BE2C (cell line): ENCODE measurements around the gene TRAF1. TPM values are rescaled to one million over a fixed set of nuclear protein-coding genes. Genes with fewer than 3 reads are reported as not detected.
"Not testable (repeated sequence)": the region's sequence is repeated elsewhere in the genome, so short reads cannot be mapped to it uniquely, and the experiment has no call there.

ENCODE experiments used
- DNase-seq: peaks from one replicate; pipeline ENCODE4 v3.0.0-alpha.2; 2020
- H3K27me3 ChIP-seq: fragments of 250-450 bp; sonication (Bioruptor Pico); 2 replicates; pipeline ENCODE4 v1.5.1; 2020; ENCODE audit warnings: mild to moderate bottlenecking
- H3K36me3 ChIP-seq: fragments of 250-450 bp; sonication (Bioruptor Pico); 2 replicates; pipeline ENCODE4 v1.5.1; 2020; ENCODE audit warnings: mild to moderate bottlenecking
- H3K4me1 ChIP-seq: fragments of 250-450 bp; sonication (Bioruptor Pico); 2 replicates; pipeline ENCODE4 v1.5.1; 2020
- H3K4me3 ChIP-seq: 2 replicates; pipeline ENCODE4 v1.5.1; 2011; ENCODE audit warnings: low read depth, low read length
- H3K9me3 ChIP-seq: fragments of 250-450 bp; sonication (Bioruptor Pico); 2 replicates; pipeline ENCODE4 v1.5.1; 2020
- CTCF ChIP-seq: IDR thresholded peaks from 2 replicates; pipeline ENCODE4 v1.5.1; 2012; ENCODE audit warnings: mild to moderate bottlenecking, low read depth, low read length
- polyA plus RNA-seq: library from polyadenylated mRNA; unstranded; fragments of >200 nt; gene quantifications from one replicate; pipeline ENCODE4 v1.2.1, GENCODE V29; 2012; ENCODE audit warnings: low read depth, missing spikeins; ENCODE audit not compliant: insufficient read length, insufficient read depth

TRAF1 gene
- polyA plus RNA-seq = 2.3 TPM

GRCh38 chr9:120926397-120926928 lies at the start of gene TRAF1:
Gene TRAF1, minus strand, starts transcription at chr9:120926796. Its CDS starts 721 bp downstream, at chr9:120926075.
- DNase-seq = no peak
- Histone ChIP-seq H3K36me3 (no peaks in the 10 kb centered on the region), H3K4me1 (peaks cover 6% of the 10 kb centered on the region), H3K27me3 (no peaks in the 10 kb centered on the region), H3K9me3 (no peaks in the 10 kb centered on the region), H3K4me3 (no peak within 1 kb of the TSS)
- no peak for TF ChIP-seq CTCF

- H3K9me3 ChIP-seq = no peaks in the 10 kb centered on the region
- no peaks in the 10 kb centered on the region for H3K27me3 ChIP-seq
- H3K36me3 ChIP-seq = no peaks in the 10 kb centered on the region
- H3K4me3 ChIP-seq = no peak overlapping the region
- DNase-seq = no peak
- H3K4me1 ChIP-seq = no peaks in the 10 kb centered on the region
- no peak for TF ChIP-seq CTCF
These were observed 48.3 kb upstream of the TRAF1 start for GRCh38 chr9:120974921-120975320.

GRCh38 chr9:120974181-120974580 lies 47.6 kb upstream of the TRAF1 start:
- no peaks in the 10 kb centered on the region for H3K9me3 ChIP-seq
- no peak for TF ChIP-seq CTCF
- H3K27me3 ChIP-seq = no peaks in the 10 kb centered on the region
- H3K36me3 ChIP-seq = no peaks in the 10 kb centered on the region
- no peak overlapping the region for H3K4me3 ChIP-seq
- H3K4me1 ChIP-seq = no peaks in the 10 kb centered on the region
- DNase-seq = no peak

GRCh38 chr9:120971938-120972337 lies 45.3 kb upstream of the TRAF1 start:
- no peaks in the 10 kb centered on the region for H3K36me3 ChIP-seq
- H3K4me3 ChIP-seq = no peak overlapping the region
- no peaks in the 10 kb centered on the region for H3K9me3 ChIP-seq
- no peak for DNase-seq
- H3K4me1 ChIP-seq = no peaks in the 10 kb centered on the region
- TF ChIP-seq CTCF = no peak
- no peaks in the 10 kb centered on the region for H3K27me3 ChIP-seq

GRCh38 chr9:120971471-120971870 lies 44.9 kb upstream of the TRAF1 start:
- DNase-seq, H3K27me3 ChIP-seq, H3K36me3 ChIP-seq, H3K4me3 ChIP-seq, H3K4me1 ChIP-seq, H3K9me3 ChIP-seq: not testable (repeated sequence)

GRCh38 chr9:120970244-120970643 lies 43.6 kb upstream of the TRAF1 start:
- Histone ChIP-seq H3K4me1 (no peaks in the 10 kb centered on the region; the same call in 1 of the 2 replicates), H3K4me3 (no peak overlapping the region), H3K27me3 (no peaks in the 10 kb centered on the region), H3K9me3 (no peaks in the 10 kb centered on the region), H3K36me3 (no peaks in the 10 kb centered on the region)
- TF ChIP-seq CTCF = no peak
- no peak for DNase-seq

- no peaks in the 10 kb centered on the region for H3K27me3 ChIP-seq
- no peak overlapping the region for H3K4me3 ChIP-seq
- no peaks in the 10 kb centered on the region for H3K36me3 ChIP-seq
- no peak for TF ChIP-seq CTCF
- no peaks in the 10 kb centered on the region; the same call in 1 of the 2 replicates for H3K4me1 ChIP-seq
- DNase-seq = no peak
- no peaks in the 10 kb centered on the region for H3K9me3 ChIP-seq
These were observed 39.4 kb upstream of the TRAF1 start for GRCh38 chr9:120966013-120966369.
